Measurements from ENCODE around the gene SPPL2B.

GRCh38 chr19:2288818-2289713, 39.4 kb upstream of the SPPL2B start:
- TF ChIP-seq CTCF (IDR thresholded peaks at IDR 0.05 in 8 of 11, conservative IDR thresholded peaks at IDR 0.05 in 3 of 11) = no peak
- TF ChIP-seq POLR2AphosphoS5 (IDR thresholded peaks at IDR 0.05) = no peak
